SH-SY5Y (cell line): ENCODE results near the gene CTIF.

ENCODE experiments used
- GATA2 ChIP-seq: IDR thresholded peaks from 2 replicates; pipeline ENCODE4 v1.6.1; 2011; ENCODE audit warnings: mild to moderate bottlenecking, low read depth, low read length
- GATA3 ChIP-seq: IDR thresholded peaks from 2 replicates; pipeline ENCODE4 v1.6.1; 2011; ENCODE audit warnings: low read depth, mild to moderate bottlenecking, low read length, moderate library complexity

GRCh38 chr18:48558248-48558647 lies 19.4 kb downstream of the CTIF start:
- TF ChIP-seq GATA2 (no peak), GATA3 (no peak)
